Mucosa of stomach (tissue), 1 donor: ENCODE data around the gene MYO9A.

Source experiments
- H3K27me3 ChIP-seq: one replicate; pipeline ENCODE4 v1.7.0; 2013; ENCODE audit warnings: mild to moderate bottlenecking, low read length; ENCODE audit not compliant: control insufficient read depth, insufficient read depth
- H3K36me3 ChIP-seq: one replicate; pipeline ENCODE4 v1.7.0; 2013; ENCODE audit warnings: low read length; ENCODE audit not compliant: control insufficient read depth, insufficient read depth
- H3K4me1 ChIP-seq: one replicate; pipeline ENCODE4 v1.7.0; 2013; ENCODE audit warnings: mild to moderate bottlenecking, low read length; ENCODE audit not compliant: control insufficient read depth, insufficient read depth
- H3K4me3 ChIP-seq: one replicate; pipeline ENCODE4 v1.7.0; 2013; ENCODE audit warnings: low read length
- H3K9ac ChIP-seq: one replicate; pipeline ENCODE4 v1.7.0; 2013; ENCODE audit warnings: mild to moderate bottlenecking, low read length, moderate library complexity
- H3K9me3 ChIP-seq: one replicate; pipeline ENCODE4 v1.7.0; 2013; ENCODE audit warnings: mild to moderate bottlenecking, low read length, moderate library complexity; ENCODE audit not compliant: control insufficient read depth
- donor health status: Pancreatic carcinoma.

The MYO9A gene

DNA sequence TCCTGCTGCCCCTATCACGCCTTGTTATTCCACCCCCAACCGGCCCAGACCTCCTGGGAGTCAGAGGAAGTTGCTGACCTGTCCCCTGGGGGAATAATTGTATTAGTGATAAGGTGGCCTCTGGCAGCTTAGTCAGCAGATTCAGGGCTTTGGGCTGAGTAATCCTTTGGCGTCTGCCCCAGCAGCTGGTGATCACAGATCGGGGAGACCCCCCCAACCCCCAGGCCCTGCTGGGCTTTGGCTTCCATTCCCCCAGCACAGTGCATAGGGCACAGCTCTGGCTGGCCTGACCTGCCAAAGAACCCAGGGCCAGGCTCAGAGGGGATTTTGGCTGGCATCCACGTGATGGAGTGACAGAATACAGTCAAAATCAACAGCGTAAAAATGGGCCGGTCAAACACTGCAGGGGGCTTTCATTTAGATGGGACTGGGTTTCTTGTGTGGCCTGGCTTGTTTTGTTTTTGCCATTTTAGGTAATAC lies 311.5 kb downstream of the MYO9A start:
- Histone ChIP-seq H3K36me3 (no peaks in the 10 kb centered on the region), H3K27me3 (peaks cover 3% of the 10 kb centered on the region), H3K4me1 (no peaks in the 10 kb centered on the region), H3K9ac (no peak overlapping the region), H3K4me3 (no peak overlapping the region), H3K9me3 (no peaks in the 10 kb centered on the region)

DNA sequence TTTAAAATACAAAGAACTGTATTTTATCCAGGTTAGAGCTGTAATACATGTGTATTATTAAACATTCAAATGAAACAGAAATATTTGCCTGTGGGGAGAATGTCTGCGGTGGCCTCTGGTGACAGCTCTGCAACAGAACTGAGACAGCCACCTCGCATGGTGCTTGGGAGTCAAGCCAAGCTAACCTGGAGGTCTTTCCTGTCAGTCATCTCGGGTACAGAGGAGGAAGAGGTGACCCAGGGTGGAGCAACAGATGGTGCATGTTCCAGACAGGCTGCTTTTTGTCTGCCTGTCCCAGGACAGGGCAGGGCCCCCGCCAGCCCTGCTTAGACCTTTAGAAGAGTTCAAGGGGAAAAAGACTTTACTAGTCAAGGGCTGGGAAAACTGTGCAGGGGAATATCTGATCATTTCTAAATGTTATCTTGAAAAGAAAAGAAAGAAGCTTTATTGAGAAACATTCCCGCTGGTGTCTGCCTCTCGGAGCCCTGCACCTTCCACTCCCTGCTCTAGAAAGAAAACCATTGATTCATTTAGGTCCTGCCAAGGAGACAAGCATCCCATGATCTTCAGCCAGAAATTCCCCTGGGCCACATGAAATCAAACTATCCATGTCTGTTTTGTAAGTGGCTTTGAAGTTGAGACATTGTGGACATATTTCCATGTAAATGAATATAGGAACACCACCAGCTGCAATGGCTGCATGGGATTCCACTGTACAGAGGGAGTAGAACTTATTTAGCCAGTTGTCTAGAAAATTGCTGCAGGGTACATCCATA lies 313.1 kb downstream of the MYO9A start:
- H3K9ac ChIP-seq: no peak overlapping the region
- H3K4me3 ChIP-seq: no peak overlapping the region
- no peaks in the 10 kb centered on the region for H3K36me3 ChIP-seq
- peaks cover 3% of the 10 kb centered on the region for H3K27me3 ChIP-seq
- no peaks in the 10 kb centered on the region for H3K4me1 ChIP-seq
- no peaks in the 10 kb centered on the region for H3K9me3 ChIP-seq

DNA sequence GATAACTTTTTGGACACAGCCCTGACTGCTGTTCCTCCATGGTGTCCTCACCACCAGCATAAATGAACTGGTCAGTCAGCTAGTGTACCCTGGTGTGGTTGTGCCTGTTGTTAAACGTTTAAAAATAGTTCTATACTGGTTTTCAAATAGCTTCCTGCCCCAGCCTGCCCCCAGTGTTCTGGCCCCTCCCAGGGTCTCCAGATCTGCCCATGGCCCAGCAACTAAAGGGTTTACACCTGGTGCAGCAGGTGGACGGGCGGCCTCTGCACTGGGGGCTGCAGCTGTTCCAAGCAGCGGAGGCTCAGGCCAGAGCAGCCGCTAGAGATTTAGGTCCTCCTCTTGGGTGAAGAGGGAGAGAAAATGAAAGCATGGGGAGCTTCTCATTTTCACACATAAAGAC lies 313.7 kb downstream of the MYO9A start:
- no peaks in the 10 kb centered on the region for H3K4me1 ChIP-seq
- peaks cover 3% of the 10 kb centered on the region for H3K27me3 ChIP-seq
- H3K4me3 ChIP-seq: no peak overlapping the region

DNA sequence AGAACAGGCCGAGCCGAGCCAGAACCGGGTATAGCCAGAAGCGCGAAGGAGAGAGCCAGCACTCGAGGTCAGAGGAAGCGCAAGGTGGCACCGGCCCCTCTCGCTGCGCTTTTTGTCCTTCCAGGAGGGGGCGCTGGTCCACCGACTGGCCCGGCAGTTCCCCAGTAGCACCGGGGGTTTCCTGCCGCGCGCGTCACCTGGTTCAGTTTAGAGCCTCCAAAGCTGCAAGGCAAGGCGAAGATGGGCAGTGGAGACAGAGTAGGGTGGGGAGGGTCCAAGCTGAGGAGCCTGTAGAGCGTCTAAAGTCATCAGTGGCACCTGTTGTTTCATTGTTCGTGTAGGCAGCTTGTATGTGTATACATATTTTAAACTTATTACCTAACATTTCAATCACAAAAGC lies 315.2 kb downstream of the MYO9A start:
- H3K36me3 ChIP-seq: no peaks in the 10 kb centered on the region
- H3K9me3 ChIP-seq: no peaks in the 10 kb centered on the region
- no peak overlapping the region for H3K9ac ChIP-seq
- no peaks in the 10 kb centered on the region for H3K4me1 ChIP-seq
- H3K4me3 ChIP-seq: no peak overlapping the region
- H3K27me3 ChIP-seq: no peaks in the 10 kb centered on the region

More for the DNA sequence above, 313.7 kb downstream of the MYO9A start:
- Histone ChIP-seq H3K36me3 (no peaks in the 10 kb centered on the region), H3K9ac (no peak overlapping the region), H3K9me3 (no peaks in the 10 kb centered on the region)

DNA sequence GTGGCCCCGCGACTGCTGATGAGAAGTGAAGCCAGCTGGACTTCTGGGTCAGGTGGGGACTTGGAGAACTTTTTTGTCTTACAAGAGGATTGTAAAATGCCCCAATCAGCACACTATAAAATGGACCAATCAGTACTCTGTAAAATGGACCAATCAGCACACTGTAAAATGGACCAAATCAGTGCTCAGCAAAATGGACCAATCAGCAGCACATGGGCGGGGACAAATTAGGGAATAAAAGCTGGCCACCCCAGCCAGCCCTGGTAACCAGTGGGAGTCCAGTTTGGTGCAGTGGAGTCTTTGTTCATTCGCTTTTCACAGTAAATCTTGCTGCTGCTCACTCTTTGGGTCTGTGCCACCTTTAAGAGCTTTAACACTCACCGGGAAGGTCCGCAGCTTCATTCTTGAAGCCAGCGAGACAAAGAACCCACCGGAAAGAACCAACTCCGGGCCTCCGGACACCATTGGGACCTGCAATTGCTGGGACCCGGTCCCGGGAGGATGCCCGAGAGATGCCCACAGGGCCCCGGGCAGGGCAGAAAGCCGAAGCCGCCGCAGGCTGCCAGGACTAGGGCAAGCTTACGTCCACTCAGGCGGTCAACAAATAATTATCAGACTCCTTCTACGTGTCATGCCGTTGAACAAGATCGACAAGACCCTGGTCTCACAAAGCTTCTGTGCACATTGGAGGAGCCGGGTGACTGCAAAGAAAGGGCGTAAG lies 315.9 kb downstream of the MYO9A start:
- Histone ChIP-seq H3K36me3 (no peaks in the 10 kb centered on the region), H3K4me3 (no peak overlapping the region), H3K27me3 (no peaks in the 10 kb centered on the region), H3K4me1 (no peaks in the 10 kb centered on the region), H3K9me3 (no peaks in the 10 kb centered on the region), H3K9ac (no peak overlapping the region)

DNA sequence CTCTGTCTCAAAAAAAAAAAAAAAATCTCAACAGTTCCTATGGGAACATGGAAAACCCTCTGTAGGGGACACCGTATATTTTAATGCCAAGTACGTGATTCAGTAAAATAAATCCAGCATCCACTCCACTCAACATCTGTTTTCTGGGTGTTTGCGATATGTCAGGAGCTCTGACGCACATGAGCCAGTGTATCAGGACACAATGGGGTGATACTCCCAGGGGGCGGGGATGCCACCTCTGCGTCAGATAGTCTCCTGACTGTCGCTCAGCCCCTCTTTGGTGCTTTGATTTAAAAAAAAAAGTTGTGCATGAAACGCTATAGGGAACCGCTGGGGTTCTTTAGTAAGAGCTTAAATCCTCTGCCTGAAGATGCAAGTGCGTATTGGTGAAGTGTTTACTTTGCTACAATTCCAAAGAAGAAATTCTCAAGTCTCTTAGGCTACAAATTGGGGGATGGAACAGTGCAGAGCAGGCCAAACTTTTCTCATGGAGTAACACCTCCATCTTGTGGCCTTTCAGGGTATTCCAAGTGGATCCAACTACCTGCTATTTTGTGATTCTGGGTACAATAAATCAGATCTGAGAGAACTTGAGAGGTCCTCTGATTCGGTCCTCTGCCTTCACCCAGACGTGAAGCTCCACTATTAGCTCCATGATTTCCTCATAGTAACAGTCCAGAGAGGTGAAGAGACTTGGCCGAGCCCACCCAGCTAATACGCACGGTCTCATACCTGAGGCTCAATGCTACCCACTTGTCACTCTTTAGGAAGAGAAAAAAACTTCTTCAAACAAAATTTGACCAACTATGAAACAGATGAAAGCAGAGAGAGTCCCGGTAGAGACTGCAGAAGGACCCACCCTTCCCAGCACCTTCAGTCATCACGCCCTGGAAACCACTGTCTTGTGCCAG lies 316.9 kb downstream of the MYO9A start:
- H3K4me3 ChIP-seq: no peak overlapping the region

DNA sequence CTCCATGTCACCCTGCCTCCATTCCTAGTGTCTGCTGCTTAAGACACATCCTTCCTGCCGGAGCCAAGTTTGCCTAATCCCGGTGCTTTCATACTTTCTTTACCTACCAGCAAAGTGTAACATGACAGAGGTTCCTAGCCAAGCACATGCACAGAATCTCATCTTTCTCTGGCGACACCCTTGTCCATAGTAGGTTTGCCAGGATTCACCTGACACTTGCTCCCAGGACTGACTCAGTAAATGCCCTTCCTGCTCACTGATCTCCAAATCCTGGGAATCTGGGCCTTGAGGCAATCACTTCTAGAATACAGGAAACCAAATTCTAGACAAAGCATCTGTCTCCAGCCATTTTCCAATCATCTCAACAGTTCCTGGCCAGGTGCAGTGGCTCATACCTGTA lies 317.8 kb downstream of the MYO9A start:
- Histone ChIP-seq H3K9ac (no peak overlapping the region), H3K36me3 (no peaks in the 10 kb centered on the region), H3K27me3 (no peaks in the 10 kb centered on the region), H3K4me1 (no peaks in the 10 kb centered on the region), H3K9me3 (no peaks in the 10 kb centered on the region), H3K4me3 (no peak overlapping the region)

More for the DNA sequence above, 316.9 kb downstream of the MYO9A start:
- Histone ChIP-seq H3K9ac (no peak overlapping the region), H3K36me3 (no peaks in the 10 kb centered on the region), H3K4me1 (no peaks in the 10 kb centered on the region), H3K9me3 (no peaks in the 10 kb centered on the region), H3K27me3 (no peaks in the 10 kb centered on the region)

DNA sequence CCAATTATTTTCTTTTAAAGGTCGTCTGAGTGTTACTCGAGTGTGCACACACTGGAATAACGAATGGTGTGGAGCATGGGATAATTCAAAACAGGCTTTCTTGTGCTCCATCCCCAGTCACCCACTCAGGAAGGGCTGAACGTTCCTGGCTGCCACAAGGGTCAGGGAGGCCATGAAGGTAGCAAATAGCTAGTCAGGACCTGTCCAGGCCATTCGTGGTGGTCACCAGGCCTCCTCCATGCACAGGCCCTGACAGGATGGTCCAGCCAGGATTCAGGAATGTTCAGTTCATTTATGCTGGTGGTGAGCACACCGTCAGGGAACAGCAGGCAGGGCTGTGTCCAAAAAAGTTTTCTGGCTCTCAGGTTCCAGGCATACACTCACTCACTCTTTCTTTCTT lies 319.3 kb downstream of the MYO9A start:
- no peak overlapping the region for H3K9ac ChIP-seq
- H3K4me1 ChIP-seq: no peaks in the 10 kb centered on the region
- no peaks in the 10 kb centered on the region for H3K9me3 ChIP-seq
- H3K4me3 ChIP-seq: no peak overlapping the region
- no peaks in the 10 kb centered on the region for H3K36me3 ChIP-seq
- no peaks in the 10 kb centered on the region for H3K27me3 ChIP-seq

DNA sequence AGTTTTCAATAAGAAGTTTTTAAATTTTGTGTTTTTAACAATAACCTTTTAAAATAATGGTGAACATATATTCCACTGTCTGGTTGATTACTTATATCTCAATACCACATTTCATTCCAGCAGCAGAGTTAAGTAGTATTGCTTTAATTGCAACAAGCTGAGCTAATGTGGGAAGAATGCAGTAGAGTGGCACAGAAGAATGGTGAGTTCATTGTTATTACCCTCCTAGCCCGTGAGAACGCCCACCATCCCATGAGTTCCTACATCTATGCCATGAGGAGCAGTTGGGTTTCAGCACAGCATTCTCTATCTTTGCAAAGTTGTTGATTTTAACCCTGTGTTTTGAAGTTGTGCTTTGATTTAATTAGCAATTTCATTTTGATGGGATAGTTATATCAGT lies 325.4 kb downstream of the MYO9A start:
- H3K9me3 ChIP-seq: no peaks in the 10 kb centered on the region
- no peaks in the 10 kb centered on the region for H3K4me1 ChIP-seq
- no peaks in the 10 kb centered on the region for H3K36me3 ChIP-seq
- no peak overlapping the region for H3K4me3 ChIP-seq
- no peak overlapping the region for H3K9ac ChIP-seq
- H3K27me3 ChIP-seq: no peaks in the 10 kb centered on the region

DNA sequence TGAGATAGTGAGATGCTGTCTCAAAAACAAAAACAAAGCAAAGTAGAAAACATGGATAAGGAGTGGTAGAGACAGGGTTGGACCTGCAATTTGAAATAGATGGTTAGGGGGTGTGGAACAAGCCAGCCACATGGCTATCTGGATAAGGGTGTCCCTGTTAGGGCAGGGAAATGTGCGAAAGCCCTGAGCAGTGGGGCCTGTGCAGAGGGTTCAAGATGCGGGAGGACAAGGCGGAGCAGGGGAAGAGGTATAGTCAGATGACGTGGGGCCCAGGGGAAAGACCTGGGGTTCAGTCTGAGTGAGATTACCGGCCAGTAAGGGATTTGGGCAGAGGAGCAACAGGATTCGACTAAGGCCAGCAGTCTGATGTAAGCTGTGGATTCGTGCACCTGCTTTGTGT lies 326.0 kb downstream of the MYO9A start:
- H3K9me3 ChIP-seq: no peaks in the 10 kb centered on the region
- H3K36me3 ChIP-seq: no peaks in the 10 kb centered on the region
- H3K27me3 ChIP-seq: no peaks in the 10 kb centered on the region
- H3K4me1 ChIP-seq: no peaks in the 10 kb centered on the region
- H3K4me3 ChIP-seq: no peak overlapping the region
- no peak overlapping the region for H3K9ac ChIP-seq

DNA sequence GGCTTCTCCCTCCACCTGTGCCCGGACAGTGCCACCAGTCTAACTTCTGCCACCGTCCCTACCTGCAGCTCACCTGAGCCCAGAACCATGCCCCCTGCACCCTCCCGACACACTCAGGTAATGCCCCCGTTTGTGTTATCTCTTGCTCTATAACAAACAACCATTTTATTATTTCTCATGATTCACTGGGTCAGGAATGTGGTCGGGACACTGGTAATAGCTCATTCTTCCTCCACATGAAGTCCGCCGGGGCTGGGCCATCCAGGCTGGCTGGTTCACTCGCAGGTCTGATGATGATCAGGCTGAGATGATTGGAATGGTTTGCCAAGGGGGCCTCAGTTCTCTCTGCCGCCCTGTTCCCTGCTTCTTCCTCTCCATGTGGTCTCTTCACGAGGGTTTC lies 327.9 kb downstream of the MYO9A start:
- H3K4me1 ChIP-seq: no peaks in the 10 kb centered on the region
- no peaks in the 10 kb centered on the region for H3K36me3 ChIP-seq
- H3K4me3 ChIP-seq: no peak overlapping the region
- H3K9ac ChIP-seq: no peak overlapping the region
- no peaks in the 10 kb centered on the region for H3K27me3 ChIP-seq
- no peaks in the 10 kb centered on the region for H3K9me3 ChIP-seq

DNA sequence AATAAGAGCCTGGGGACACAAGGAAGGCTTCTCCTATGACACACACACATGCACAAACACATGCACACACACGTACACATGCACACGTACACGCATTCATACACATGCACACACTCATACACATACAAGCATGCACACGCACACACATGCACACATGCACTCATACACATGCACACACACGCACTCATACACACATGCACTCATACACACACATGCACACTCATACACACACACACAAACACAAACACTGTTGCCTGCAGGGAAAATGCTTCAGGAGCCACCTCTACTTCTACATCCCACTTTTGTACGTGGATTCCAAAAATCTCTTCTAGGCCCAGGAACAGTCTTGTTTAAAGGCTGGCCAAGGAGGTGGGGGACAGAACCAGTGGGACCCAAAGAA lies 328.3 kb downstream of the MYO9A start:
- Histone ChIP-seq H3K36me3 (no peaks in the 10 kb centered on the region), H3K9me3 (no peaks in the 10 kb centered on the region), H3K4me3 (no peak overlapping the region), H3K27me3 (no peaks in the 10 kb centered on the region), H3K9ac (no peak overlapping the region), H3K4me1 (no peaks in the 10 kb centered on the region)
